Activated T-helper 9 cell treated with anti-CD3 and anti-CD28 coated beads, Interleukin-2, amount 50 U/mL, for 16 hours (primary cell): ENCODE measurements around the gene PHF21B.

Experiments
- DNase-seq: peaks from one replicate; pipeline ENCODE4 v3.0.0-alpha.2; 2020; ENCODE audit warnings: low read depth

The PHF21B gene

DNA sequence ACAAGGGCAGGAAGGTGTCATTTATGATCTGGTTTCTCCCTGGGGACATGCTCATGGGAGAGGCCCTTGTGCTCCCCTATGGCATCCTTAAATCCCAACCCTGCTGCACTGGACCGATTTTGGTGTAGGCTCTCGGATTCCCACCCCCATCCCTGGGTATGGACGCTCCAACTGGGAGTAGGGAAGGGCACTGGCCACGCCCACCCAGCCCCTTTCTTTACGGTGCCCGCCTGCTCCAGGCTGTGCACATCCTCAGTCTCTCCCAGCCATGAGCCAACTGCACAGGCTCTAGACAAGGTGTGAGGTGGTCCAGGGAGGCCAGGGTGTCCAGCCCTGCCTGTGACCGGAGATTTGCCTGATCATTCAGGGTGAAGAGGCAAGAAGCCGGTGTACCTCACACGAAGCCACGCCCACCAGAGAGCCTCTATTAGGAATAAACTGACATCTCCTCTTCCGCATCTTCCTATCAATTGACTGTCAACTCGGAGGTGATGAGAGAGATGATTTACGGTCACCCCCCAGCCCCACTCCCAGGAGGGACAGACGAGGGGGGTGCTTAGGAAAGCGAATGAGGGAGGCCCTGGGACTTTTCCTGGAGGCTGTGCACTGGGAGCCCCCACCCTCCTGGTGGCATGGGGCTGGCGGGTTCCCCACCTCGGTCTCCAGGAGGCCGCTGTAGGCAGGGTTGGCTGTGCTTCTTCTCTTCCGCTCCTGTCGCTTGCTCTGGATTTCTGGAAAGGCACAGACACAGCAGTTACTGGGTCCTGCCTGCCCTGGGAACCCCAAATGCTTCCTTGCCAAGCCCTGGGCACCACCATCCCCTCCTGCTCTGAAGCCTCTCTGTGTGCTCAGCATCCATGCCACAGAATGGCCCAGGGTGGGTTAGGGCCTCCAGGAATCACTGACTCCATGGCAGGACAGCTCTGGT is 116.7 kb downstream of the PHF21B start:
- DNase-seq, result no peak

GRCh38 chr22:44892243-44892642 is 117.6 kb downstream of the PHF21B start:
- DNase-seq, result no peak

DNA sequence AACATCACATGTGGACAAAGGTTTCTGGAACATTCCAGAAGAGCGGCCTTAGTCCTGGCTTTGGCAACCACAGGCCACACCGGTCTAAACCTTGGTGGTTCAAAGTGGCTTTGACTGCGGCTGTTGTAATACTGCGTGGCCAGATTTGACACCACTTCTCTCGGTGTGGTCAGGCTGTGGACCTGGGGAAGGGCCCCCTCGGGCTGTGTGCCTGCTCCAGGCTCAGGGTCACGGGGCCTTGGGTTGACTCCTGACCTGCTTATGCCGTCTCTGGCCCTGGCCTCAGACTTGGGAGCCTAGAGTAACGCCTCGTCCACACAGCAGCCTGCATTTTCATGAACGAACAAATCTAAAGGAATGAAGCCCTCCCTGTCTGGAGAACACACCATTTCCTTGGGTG is 118.0 kb downstream of the PHF21B start:
- DNase-seq, result no peak

DNA sequence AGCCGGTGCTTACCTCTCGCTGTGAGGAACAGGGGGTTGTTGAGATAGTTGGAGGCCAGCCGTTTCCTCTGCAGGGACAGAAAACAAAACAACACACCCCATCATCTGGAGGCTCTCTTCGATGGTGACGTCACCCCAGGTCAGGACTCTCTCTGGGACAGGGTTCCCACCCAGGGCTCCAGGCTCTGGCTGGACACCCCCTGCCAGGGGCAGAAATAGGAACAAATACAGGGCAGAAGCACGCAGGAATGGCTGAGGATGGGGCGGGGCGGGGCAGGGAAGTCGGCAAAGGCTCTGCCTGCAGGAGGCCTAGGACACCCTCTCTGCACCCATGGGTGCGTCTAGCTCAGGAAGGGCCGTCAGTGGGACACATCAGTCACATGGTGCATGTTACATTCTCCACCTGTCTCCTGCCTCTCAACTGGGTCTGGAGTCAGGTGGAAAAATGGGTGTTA is 118.5 kb downstream of the PHF21B start:
- DNase-seq, result no peak

- no peak for DNase-seq
These were observed 119.2 kb downstream of the PHF21B start for GRCh38 chr22:44890416-44891292.

DNA sequence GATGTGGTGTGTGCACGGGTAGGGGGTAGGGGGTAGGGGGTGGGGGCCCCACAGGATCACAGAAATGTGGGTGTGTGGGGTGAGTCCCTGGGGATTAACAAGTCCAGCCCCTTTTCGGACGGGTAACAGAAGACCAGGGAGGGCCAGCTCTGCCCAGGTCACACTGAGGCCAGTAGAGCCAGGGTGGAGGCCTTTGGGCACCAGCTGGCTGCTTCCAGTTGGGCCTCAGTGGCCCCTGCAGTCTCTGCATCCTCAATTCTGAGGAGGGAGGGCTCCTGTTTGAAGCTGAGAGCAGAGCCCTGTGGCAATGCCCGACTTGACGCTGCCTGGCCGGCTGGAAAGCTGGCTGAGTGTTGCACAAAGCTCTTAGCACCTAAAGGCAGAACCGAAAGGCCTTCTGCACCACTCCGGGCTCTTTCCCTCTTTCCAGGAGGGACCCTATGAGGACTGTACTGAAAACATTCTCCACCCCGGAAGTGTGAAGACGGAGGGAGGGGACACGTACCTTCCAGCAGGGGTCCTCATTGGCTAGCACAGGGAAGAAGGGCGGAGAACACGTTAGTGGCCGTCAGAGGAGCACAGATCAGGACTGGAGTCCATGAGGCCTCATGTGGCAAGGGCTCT is 120.4 kb downstream of the PHF21B start:
- no peak for DNase-seq

GRCh38 chr22:44888491-44889254 is 121.1 kb downstream of the PHF21B start:
- no peak for DNase-seq

DNA sequence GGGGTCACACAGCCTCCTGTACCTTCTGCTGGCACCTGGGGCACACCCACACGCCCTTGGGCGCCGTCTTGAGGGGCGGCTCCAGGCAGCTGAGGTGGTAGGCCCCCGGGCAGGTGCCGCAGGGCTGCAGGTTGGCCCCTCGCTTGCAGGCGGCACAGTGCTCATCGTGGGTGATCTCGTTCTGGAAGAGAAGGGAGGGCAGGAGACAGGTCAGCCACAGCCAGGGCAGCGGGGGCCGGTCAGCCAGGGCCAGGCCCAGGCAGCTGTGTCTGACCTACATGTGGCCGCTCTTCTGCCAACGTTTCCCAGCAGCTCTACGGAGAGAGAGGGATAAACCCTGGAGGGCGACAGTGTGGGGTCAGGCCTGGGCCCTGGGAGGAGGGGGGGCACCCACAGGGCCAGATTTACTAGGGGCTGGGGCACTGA is 121.9 kb downstream of the PHF21B start:
- no peak for DNase-seq

DNA sequence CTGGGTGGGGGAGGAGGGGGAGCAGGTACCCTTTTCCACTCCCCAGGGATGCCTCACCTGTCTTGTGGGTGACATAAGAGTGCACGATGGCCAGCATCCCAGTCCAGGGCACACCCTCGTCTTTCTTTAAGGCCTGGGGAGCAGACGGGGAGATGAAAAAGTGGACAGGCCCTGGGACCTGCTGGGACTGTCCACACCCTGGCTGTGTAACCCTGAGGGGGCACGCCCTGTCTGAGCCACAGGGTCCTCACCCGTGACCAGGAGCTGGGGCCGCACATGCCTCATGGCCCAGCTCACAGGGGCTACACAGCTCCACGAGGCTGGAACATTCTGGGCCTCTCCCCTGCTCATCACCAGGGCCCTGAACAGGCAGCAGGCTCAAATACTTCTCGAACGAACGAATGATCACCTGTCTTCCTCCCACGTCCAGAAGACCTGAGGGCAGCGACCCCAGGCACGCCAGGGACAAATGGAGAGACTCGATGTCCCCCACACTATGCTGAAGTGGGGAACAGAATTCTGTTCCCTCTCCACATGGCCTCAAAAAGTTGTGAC is 123.9 kb downstream of the PHF21B start:
- DNase-seq, result no peak

GRCh38 chr22:44884968-44885805 is 124.6 kb downstream of the PHF21B start:
- no peak for DNase-seq

- no peak for DNase-seq
These were observed 125.2 kb downstream of the PHF21B start for GRCh38 chr22:44884562-44884961.

- no peak for DNase-seq
These were observed 126.8 kb downstream of the PHF21B start for GRCh38 chr22:44883011-44883421.

- DNase-seq, result no peak
These were observed 127.4 kb downstream of the PHF21B start for GRCh38 chr22:44882226-44882905.

- DNase-seq, result no peak
These were observed 128.2 kb downstream of the PHF21B start for GRCh38 chr22:44881624-44882023.

DNA sequence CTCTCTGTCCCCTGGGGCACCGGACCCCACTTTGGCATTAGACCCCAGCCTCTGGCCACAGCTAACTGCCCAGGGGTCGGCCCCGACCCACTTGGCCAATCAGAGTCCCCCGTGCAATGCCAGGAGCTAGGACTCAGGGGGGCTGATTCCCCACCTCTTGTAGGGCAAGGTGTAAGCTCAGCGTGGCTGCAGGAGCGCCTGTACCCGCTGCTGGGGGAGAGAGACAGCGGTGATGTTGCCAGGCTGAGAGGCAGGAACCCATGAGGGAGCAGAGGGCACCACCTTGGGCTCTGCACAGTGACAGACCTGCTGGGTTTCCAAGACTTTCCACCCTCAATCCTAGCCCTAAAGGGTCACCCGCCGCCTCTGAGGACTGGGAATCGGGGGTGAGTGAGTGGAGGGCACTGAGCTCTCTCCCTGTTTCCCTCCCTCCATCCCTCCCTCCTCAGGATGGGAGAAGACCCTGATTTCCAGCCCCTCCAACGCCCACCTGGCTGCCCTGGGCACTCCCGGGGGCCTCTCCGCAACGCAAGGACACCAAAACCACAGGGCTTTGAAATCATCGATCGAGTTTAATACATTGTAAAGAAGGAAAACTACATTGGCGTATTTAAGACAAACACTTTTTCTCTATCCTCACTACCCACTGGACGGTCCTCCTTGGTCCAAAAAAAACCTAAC is 129.1 kb downstream of the PHF21B start:
- no peak for DNase-seq

- DNase-seq, result no peak
These were observed 130.5 kb downstream of the PHF21B start for GRCh38 chr22:44879301-44879680.

- no peak for DNase-seq
These were observed 131.1 kb downstream of the PHF21B start for GRCh38 chr22:44878483-44879300.

- DNase-seq, result no peak
These were observed 132.9 kb downstream of the PHF21B start for GRCh38 chr22:44876921-44877320.
